D341Med (cell line): ENCODE results near the gene ODF2.
"Not testable (repeated sequence)": the region's sequence is repeated elsewhere in the genome, so short reads cannot be mapped to it uniquely, and the experiment has no call there.

Source experiments
- DNase-seq: peaks from one replicate; pipeline ENCODE4 v3.0.0; 2012; ENCODE audit warnings: low spot score

ODF2 gene

GRCh38 chr9:128424268-128424780 is 31.5 kb upstream of the ODF2 start:
- no peak for DNase-seq

- DNase-seq: no peak
Measured at GRCh38 chr9:128428644-128429512, 26.9 kb upstream of the ODF2 start.

- DNase-seq: peak; percentile 72
Measured at GRCh38 chr9:128429513-128430086, 26.2 kb upstream of the ODF2 start.

- no peak for DNase-seq
Measured at GRCh38 chr9:128431207-128431606, 24.6 kb upstream of the ODF2 start.

GRCh38 chr9:128434340-128434739 is 21.5 kb upstream of the ODF2 start:
- DNase-seq: no peak

GRCh38 chr9:128435611-128436010 is 20.2 kb upstream of the ODF2 start:
- DNase-seq: no peak

- DNase-seq: peak; percentile 90
Measured at GRCh38 chr9:128438343-128439109, 17.3 kb upstream of the ODF2 start.

GRCh38 chr9:128439273-128439672 is 16.5 kb upstream of the ODF2 start:
- DNase-seq: no peak

- no peak for DNase-seq
Measured at GRCh38 chr9:128442150-128442549, 13.7 kb upstream of the ODF2 start.

GRCh38 chr9:128446505-128446904 is 9.3 kb upstream of the ODF2 start:
- DNase-seq: not testable (repeated sequence)

- DNase-seq: no peak
Measured at GRCh38 chr9:128448746-128449145, 7.1 kb upstream of the ODF2 start.

- DNase-seq: no peak
Measured at GRCh38 chr9:128454991-128455390, 815 bp upstream of the ODF2 start.

GRCh38 chr9:128456613-128457061 is 831 bp downstream of the ODF2 start:
- peak; percentile 93 for DNase-seq

GRCh38 chr9:128457207-128457606 is 1.4 kb downstream of the ODF2 start:
- no peak for DNase-seq

GRCh38 chr9:128459011-128459410 is 3.2 kb downstream of the ODF2 start:
- no peak for DNase-seq

GRCh38 chr9:128469070-128469469 is 13.3 kb downstream of the ODF2 start:
- DNase-seq: no peak

GRCh38 chr9:128470560-128470959 is 14.8 kb downstream of the ODF2 start:
- no peak for DNase-seq

GRCh38 chr9:128473104-128473503 is 17.3 kb downstream of the ODF2 start:
- DNase-seq: no peak

- DNase-seq: no peak
Measured at GRCh38 chr9:128475867-128476266, 20.1 kb downstream of the ODF2 start.

- DNase-seq: no peak
Measured at GRCh38 chr9:128479262-128479661, 23.5 kb downstream of the ODF2 start.

GRCh38 chr9:128481561-128481960 is 25.8 kb downstream of the ODF2 start:
- DNase-seq: no peak

- DNase-seq: no peak
Measured at GRCh38 chr9:128482186-128482585, 26.4 kb downstream of the ODF2 start.
